GM19455 (cell line): ENCODE results near the gene TRAF2.

Experiments
- ATAC-seq: cut with Tn5 transposase; IDR thresholded peaks from one replicate; pipeline ENCODE4 v1.9.1; 2021; ENCODE audit not compliant: unreplicated experiment

Gene TRAF2

DNA sequence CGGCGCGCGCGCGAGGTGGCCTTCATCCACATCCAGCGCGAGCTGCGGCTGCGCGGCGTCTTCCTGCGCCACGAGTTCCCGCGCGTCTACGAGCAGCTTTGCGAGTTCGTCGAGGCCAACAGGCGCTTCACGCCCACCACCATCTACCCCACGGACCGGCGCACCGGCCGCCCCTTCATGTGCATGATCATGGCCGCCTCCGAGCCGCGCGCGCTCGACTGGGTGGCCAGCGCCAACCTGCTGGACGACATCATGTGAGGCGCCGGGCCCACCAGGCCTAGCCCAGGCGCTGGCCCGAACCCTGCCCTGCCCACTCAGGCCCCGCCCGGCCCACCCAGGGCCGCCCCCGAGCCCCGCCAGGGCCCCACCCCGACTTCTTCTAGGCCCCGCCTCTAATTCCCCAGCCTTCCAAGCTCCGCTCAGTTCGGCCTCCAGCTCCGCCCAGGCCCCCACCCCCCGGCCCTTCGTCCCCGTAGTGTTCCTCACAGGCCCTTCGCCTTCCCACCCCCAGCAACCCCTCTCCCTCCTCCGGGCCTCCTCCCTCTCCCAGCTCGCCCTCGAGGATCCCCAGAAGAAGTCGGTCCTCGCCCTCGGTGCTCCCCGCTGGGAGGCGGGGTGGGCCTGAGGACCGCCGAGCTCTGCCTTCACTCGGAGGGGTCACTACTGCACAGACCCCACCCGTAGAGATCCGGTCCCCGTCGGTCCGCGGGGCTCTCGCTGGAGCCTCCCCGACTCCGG, 39.1 kb upstream of the TRAF2 start:
- ATAC-seq = no peak

DNA sequence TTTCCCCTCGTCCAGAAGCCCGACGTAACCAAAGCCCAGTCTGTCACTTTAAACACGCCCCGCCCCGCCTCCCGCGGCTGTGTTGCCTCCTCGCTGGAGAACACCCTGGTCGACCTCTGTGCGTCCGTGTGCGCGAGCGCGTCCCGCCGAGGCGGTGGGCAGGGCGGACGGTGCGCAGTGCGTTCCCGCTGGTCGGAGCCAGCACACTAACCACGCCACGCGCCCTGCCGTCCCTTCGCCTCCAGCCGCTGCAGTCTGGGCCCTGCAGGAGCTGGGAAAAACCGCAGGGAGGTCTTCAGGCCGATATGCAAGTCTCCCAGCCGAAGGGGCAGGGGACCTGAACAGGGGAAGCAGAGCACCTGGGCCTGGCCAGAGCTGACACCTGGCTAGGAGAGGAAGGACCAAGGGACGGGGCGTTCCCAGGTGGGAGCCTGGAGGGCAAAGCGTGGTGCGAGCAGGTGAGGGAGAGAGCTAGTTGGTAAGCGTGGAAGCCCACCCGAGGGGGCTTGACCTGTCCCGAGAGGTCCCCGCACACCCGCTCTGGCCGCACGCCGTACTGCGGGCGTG, 38.4 kb upstream of the TRAF2 start:
- no peak for ATAC-seq

DNA sequence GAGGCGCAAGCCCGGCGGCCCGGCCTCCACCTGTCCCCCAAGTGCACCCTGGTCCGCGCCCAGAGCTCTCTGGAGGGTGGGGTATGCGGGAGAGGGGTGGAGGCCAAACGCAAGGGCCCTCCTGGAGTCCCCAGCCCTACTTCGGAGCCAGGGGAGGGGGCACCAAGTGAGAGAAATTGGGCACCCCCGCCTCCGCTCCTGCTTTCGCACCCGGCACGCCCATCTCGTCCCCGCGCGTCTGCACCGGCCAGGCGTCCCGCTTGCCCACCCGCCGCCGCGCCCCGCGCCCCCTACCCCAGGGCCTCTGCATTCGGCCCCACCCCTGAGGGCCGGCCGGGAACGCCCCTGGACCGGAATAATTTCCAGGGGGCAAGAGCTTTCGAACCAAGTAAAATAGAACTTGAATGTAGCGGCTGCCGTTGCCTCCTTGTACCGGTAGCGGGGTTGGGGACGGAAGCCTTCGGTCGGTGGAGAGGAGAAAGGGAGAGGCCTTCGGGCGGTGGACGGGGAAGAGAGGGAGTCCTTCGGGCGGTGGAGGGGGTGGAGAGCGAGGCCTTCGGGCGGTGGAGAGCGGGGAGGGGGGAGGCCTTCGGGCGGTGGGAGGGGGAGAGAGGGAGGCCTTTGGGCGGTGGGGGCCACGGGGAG, 37.8 kb upstream of the TRAF2 start:
- ATAC-seq = peak; percentile 11

DNA sequence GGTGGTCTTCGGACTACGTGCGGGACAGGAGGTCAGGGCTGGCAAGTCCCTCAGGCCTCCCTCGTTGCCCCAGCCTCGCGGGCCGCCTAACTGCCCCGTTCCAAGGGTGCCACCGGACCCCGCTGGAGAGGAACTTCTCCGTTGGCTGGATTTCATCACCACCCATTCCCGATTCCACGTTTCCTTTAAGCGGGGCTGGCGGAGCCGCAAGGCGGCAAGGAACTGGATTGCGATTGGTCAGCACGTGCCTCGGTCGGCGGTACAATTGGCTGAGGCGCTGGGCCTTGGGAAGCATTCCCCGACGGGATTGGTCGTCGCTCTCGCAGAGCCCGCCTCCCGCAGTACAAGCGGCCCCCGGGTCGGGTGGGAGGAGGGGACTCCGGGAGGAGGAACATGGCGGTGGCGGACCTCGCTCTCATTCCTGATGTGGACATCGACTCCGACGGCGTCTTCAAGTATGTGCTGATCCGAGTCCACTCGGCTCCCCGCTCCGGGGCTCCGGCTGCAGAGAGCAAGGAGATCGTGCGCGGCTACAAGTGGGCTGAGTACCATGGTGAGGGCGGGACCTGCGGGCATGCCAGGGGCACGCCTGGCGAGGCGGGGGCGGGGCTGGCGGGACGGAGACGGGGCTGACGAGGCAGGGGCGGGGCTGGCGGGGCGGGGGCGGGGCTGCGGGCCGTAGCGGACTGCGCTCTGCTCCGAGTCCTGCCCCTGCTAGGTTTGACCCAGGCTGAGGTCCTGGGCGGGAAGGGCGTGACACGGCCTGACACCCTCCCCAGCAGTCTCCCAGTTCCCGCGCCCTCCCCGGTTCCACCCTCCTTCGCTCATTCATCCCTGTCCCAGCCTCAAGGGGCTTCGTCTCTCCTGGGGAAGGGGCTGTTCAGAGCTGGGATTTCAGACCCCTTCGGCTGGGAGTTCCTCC, 37.0 kb upstream of the TRAF2 start, which contains the start of gene PHPT1:
Gene PHPT1, plus strand, starts transcription at position 372 of the 922 bp plus-strand sequence. Its CDS starts 22 bp downstream, at position 394.
- ATAC-seq = peak; percentile 65

DNA sequence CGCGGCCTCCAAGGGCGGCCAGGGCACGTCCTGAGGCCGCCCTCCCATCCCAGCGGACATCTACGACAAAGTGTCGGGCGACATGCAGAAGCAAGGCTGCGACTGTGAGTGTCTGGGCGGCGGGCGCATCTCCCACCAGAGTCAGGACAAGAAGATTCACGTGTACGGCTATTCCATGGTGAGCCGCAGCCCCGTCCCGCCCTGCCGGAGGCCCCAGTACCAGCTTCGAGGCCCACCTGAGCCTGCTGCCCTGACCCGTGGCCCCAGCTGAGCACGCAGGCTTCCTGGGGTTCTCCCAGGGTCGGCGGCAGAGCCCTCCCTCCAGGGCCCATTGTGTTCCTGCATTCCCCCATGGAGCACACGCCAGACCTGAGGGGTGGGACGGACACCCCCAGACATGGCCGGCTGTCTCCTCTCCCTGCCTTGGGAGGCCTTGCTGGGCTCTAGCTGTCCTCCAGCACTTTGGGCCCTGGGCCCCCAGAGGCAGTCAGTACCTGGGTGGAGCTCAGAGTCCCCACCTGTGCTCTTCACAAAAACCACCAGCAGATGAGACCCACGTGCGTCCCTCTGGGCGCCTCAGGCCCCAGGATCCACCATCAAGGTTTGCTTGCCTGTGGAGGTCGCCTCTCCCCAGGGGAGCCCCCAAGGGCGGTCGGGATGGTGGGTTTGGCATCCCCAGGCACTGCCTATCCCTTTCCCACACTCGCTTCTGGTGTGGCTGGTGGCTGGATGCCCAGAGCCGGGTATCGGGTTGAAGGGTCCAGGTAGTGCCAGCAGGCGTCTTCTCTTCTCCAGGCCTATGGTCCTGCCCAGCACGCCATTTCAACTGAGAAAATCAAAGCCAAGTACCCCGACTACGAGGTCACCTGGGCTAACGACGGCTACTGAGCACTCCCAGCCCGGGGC, 36.1 kb upstream of the TRAF2 start:
- no peak for ATAC-seq

DNA sequence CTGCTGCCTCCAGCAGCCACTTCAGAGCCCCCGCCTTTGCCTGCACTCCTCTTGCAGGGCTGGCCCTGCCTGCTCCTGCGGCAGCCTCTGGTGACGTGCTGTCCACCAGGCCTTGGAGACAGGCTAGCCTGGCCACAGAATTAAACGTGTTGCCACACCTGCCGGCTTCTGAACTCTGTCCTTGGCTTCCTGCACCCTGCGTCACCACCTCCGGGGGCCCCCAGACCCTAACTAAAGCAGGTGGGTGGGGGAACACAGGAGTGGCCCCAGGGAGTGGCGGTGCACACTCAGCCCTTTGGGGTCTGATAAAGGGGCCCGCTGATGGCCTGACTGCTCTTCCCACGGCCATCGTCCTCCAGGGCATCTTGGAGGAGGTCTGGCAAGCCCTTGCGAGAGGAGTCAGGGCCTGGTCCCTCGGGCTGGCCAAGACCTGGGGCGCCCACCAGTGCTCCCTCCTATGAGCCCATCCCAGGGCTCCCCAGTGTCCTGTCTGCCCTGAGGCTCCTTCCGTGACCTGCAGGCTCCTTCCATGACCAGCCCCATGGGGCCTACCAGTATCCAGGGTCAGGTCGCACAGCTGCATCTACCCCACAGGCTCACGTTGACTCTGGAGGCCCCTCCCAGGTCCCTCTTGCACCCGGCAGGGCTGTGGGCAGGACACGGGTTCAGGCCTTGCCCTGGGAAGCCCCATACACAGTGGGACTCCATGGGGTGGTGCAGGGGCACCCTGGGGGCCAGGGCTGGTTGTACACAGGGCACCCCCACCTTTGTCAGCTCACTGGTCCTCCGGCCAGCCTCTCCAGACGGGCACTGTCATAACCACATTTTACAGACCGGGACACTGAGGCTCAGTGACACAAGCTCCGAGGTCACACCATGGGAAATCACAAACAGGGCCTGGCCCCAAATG, 35.2 kb upstream of the TRAF2 start:
- ATAC-seq = no peak

DNA sequence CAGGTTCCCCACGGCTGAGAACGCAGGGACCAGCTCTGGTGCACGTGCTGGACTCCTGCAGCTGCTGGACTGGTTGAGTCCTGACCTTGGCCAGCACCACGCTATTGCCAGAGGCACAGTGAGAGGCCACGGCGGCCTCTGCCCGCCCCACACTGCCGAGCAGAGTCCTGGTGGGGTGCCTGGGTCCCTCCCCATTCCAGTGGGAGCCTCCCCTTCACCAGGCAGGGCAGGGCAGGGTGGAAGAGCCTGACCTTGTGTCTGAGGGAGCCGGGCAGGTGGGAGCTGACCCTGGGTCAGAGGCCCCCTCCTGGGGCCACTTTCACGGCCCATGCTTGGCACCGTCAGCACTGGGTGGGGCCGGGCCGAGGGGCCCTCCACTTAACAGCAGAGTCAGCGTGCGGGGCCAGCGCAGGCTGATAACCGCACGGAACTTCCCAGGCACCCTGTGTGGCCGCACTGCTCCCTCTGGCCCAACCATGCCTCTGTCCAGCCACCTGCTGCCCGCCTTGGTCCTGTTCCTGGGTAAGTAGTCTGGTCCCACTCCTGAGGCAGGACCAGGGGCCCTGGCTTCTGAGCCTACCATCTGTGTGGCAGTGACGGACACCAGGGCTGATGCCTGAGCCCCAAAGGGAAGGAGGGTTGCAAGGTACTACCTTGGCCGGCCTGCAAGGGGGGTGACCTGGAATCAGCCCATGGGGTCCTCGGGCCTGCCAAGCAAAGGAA, 34.2 kb upstream of the TRAF2 start, which contains the start of gene MAMDC4:
Gene MAMDC4, plus strand, starts transcription at position 406 of the 723 bp plus-strand sequence. Its CDS starts 71 bp downstream, at position 477.
- no peak for ATAC-seq

DNA sequence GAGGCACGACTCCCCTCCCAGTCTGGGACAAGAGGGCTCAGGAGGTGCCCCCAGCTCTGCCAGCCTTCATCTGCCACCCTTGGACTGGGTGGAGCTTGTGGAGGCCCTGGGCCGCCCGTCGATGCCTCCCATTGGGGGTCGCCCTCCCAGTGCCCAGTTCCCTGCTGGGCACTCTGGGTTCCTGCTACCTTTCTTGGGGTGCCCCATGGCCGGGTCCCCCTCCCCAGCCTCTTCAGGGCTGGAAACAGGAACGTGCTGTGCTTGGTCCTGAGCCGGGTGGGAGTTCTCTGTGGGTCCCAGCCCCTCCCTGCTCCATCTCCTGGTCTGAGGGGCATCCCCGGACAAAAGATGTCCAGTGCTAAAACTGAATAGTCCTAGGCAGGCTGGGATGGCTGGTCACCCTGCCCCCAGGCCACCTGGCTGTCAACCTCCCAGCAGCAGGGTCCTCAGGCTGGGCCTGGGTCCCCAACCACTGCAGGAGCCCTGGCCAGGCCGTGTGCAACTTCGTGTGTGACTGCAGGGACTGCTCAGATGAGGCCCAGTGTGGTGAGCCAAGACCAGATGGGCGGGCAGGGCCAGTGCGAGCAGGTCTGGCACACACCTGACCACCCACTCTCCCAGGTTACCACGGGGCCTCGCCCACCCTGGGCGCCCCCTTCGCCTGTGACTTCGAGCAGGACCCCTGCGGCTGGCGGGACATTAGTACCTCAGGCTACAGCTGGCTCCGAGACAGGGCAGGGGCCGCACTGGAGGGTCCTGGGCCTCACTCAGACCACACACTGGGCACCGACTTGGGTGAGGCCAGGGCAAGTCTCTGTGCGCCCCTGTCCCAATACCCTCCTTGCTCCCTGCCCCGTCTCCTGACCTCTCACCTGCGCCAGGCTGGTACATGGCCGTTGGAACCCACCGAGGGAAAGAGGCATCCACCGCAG, 33.4 kb upstream of the TRAF2 start:
- no peak for ATAC-seq

DNA sequence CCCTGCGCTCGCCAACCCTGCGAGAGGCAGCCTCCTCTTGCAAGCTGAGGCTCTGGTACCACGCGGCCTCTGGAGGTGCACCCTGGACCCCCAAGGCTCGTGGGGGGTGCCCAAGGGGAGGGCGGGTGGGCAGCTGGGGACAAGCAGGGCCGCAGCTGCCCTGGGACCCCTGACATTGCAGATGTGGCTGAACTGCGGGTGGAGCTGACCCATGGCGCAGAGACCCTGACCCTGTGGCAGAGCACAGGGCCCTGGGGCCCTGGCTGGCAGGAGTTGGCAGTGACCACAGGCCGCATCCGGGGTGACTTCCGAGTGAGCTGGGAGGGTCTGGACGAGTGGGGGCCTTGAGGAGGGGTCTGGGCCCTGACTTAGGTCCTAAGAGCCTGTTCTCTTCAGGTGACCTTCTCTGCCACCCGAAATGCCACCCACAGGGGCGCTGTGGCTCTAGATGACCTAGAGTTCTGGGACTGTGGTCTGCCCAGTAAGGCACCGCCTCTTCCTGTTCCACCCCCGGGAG, 32.7 kb upstream of the TRAF2 start:
- ATAC-seq = no peak

DNA sequence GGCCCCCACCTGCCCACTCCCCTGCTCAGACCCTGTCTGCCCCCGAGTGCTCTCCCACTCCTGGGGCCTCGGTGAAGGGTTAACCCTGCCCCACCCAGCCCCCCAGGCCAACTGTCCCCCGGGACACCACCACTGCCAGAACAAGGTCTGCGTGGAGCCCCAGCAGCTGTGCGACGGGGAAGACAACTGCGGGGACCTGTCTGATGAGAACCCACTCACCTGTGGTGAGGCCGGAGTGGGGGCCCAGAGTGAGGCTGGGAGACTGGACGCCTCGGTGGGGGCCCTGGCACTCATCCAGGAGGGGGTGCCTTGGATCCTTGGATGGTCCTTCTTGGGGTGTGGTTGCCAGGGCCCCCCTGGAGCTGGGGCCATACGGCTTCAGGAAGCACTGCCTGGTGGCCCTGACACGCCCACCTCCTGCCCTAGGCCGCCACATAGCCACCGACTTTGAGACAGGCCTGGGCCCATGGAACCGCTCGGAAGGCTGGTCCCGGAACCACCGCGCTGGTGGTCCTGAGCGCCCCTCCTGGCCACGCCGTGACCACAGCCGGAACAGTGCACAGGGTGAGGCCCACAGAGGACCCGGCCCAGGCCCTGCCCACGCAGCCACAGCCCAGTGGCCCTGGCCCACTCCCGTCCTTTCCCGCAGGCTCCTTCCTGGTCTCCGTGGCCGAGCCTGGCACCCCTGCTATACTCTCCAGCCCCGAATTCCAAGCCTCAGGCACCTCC, 32.0 kb upstream of the TRAF2 start:
- ATAC-seq = no peak

DNA sequence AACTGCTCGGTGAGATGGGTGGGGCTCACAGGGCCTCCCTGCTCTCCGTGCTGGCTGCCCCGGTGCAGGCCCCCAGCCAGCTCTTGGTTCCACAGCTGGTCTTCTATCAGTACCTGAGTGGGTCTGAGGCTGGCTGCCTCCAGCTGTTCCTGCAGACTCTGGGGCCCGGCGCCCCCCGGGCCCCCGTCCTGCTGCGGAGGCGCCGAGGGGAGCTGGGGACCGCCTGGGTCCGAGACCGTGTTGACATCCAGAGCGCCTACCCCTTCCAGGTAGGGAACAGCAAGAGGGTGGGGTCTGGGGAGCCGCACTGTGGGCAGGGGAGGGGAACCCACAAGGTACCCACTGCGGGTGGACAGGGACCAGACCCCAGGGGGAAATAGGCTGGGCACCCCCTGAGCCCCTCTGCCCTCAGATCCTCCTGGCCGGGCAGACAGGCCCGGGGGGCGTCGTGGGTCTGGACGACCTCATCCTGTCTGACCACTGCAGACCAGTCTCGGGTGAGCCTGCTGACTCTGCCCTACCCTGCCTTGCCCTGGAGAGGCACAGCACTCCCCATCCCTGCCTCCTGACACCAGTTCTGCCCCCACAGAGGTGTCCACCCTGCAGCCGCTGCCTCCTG, 31.4 kb upstream of the TRAF2 start:
- no peak for ATAC-seq

DNA sequence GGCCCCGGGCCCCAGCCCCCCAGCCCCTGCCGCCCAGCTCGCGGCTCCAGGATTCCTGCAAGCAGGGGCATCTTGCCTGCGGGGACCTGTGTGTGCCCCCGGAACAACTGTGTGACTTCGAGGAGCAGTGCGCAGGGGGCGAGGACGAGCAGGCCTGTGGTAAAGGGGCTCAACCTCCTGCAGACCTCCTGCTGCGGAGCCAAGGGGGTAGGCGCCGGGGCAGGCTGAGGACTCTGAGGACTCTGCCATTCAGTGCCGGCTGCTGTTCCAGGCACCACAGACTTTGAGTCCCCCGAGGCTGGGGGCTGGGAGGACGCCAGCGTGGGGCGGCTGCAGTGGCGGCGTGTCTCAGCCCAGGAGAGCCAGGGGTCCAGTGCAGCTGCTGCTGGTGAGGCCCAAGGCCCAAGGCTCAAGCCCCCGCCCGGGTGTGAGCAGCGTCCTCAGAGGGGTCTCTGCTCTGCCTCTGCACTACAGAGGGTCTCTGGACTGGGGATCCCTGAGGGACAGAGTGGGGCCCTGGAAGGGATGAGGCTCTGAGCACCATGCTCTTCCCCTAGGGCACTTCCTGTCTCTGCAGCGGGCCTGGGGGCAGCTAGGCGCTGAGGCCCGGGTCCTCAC, 30.7 kb upstream of the TRAF2 start:
- no peak for ATAC-seq

DNA sequence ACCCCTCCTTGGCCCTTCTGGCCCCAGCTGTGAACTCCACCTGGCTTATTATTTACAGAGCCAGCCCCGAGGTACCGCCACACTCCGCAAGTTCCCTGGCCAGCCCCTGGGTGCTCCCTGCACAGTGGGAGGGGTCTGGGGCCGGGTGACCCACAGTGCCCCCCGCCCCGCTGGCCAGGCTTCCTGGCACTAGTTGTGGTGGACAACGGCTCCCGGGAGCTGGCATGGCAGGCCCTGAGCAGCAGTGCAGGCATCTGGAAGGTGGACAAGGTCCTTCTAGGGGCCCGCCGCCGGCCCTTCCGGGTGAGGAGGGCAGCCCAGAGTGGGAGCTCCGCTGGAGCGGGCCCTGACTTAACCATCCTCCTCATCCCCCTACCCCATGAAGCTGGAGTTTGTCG, 30.2 kb upstream of the TRAF2 start:
- no peak for ATAC-seq

DNA sequence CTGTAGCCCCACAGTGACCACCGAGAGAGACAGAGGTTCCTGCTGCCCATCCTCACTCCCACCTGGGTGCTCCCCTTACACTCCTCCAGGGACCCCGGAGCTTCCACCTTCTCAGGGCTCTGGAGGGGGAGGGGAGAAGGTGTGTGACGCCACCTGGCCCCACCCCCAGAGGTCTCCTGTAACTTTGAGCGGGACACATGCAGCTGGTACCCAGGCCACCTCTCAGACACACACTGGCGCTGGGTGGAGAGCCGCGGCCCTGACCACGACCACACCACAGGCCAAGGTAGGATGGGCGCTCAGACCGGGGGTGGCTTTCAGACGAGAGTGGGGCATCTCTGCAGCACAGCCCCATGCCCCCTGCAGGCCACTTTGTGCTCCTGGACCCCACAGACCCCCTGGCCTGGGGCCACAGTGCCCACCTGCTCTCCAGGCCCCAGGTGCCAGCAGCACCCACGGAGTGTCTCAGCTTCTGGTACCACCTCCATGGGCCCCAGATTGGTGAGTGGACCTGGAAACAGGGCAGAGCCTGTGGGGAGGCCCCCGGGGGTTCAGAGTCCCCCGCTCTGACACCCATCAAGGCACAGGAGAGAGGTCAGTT, 29.7 kb upstream of the TRAF2 start:
- no peak for ATAC-seq

DNA sequence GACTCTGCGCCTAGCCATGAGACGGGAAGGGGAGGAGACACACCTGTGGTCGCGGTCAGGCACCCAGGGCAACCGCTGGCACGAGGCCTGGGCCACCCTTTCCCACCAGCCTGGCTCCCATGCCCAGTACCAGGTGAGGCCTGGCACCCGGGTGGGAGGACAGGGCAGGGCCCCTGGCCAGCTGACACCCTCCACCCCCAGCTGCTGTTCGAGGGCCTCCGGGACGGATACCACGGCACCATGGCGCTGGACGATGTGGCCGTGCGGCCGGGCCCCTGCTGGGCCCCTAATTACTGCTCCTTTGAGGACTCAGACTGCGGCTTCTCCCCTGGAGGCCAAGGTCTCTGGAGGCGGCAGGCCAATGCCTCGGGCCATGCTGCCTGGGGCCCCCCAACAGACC, 29.1 kb upstream of the TRAF2 start:
- no peak for ATAC-seq
